Esophagus (tissue), 2 donors: ENCODE results near the gene MED4. TPM values are rescaled to one million over a fixed set of nuclear protein-coding genes. Genes with fewer than 3 reads are reported as not detected.

Experiments used
- polyA plus RNA-seq, 2 donors: library from polyadenylated mRNA; stranded (reverse); fragments of 200-250 nt; gene quantifications; one replicate each; pipeline ENCODE4 v1.2.3, GENCODE V29; 2013
- donor health status: healthy with polysubstance abuse.
- donor health status: Bipolar disorder and iron deficiency.

Gene MED4
- polyA plus RNA-seq, 2 donors = 48.9 to 49.7 TPM

Other genes with a start within 250 kb of the MED4 start
- gene SUCLA2, start 93.8 kb downstream of the MED4 start, polyA plus RNA-seq = 10 to 100 TPM; 18.4 to 32.8 TPM
- 10 to 100 TPM; 16.8 to 16.9 TPM for gene NUDT15, start 57.4 kb downstream of the MED4 start, polyA plus RNA-seq
- gene ITM2B, start 138.1 kb upstream of the MED4 start, polyA plus RNA-seq = 100 to 1,000 TPM; 340 to 473 TPM
- gene RB1, start 208.6 kb upstream of the MED4 start, polyA plus RNA-seq = 10 to 100 TPM; 15.5 to 17.4 TPM